Measurements from ENCODE around the gene ZKSCAN7.

- TF ChIP-seq EZH2 (IDR thresholded peaks at IDR 0.05; ENCODE audit: low read length, unreplicated experiment): no peak
- no peak for TF ChIP-seq CTCF (conservative IDR thresholded peaks at IDR 0.05; ENCODE audit: low read depth, low read length)
Observed at GRCh38 chr3:44525060-44525459, 29.9 kb upstream of the ZKSCAN7 start.

Measured in PC-3 (cell line).